Measurements from ENCODE around the gene KRT32. TPM values are rescaled to one million over a fixed set of nuclear protein-coding genes. Genes with fewer than 3 reads are reported as not detected.
"Not testable (repeated sequence)": the region's sequence is repeated elsewhere in the genome, so short reads cannot be mapped to it uniquely, and the experiment has no call there.

The KRT32 gene
- total RNA-seq, 2 donors from 2014 or later: not detected

GRCh38 chr17:41424111-41424635 is 43.0 kb downstream of the KRT32 start, which contains the start of gene KRT37:
Gene KRT37 (minus strand): TSS chr17:41424585. CDS start chr17:41424523, 62 bp downstream.
- H3K4me3 Mint-ChIP-seq: no peak within 1 kb of the TSS
- no peak for ATAC-seq (replicated peaks in 1 of 2)
- DNase-seq: no peak
- no peaks in the 10 kb centered on the region for H3K36me3 Mint-ChIP-seq (ENCODE audit: insufficient read depth in 2 of 2)
- no peaks in the 10 kb centered on the region for H3K4me1 Mint-ChIP-seq (ENCODE audit: low read depth)
- no peak within 1 kb of the TSS for H3K27ac Mint-ChIP-seq
- no peaks in the 10 kb centered on the region for H3K27me3 Mint-ChIP-seq (ENCODE audit: low read depth)
- H3K9me3 Mint-ChIP-seq: no peaks in the 10 kb centered on the region

DNA sequence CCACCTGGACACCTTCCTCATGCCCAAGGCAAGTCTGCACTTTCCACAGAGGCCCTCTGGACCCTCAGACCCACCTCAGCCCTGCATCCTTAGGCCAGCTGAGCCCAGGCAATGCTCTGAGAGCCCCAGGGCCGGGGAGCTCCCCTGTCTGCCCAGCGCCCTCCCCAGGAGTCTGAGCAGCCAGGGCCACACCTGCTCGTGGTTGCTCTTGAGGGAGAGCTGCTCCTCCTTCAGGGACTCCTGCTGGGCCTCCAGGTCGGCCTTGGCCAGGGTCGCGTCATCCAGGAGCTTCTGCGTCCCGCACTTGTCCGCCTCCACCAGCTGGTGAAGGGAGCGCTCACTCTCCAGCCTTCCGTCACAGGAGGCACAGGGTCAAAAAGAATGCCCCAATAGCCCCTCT is 44.6 kb downstream of the KRT32 start:
- not testable (repeated sequence) for DNase-seq; H3K36me3 Mint-ChIP-seq (ENCODE audit: insufficient read depth in 2 of 2); H3K27me3 Mint-ChIP-seq (ENCODE audit: low read depth); H3K27ac Mint-ChIP-seq; ATAC-seq (replicated peaks in 1 of 2); H3K4me1 Mint-ChIP-seq (ENCODE audit: low read depth); H3K9me3 Mint-ChIP-seq; H3K4me3 Mint-ChIP-seq

DNA sequence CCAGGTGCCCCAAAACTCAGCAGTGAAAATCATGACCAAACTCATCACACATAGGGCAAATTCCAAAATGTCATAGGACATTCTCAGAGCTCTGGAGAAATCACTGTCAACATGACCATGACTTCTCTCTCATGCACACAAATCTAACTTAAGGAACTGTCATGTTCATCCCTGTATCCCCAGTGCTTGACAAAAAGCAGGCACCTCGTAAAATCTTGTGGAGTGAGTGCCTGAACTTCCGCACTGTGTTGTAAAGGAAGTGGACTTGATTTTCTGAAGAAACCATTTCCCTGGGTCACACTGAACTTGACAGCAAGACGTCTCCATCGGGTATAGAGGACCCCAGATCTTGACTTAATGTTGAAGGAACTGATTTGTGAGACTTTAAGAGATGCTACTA is 45.6 kb downstream of the KRT32 start:
- ATAC-seq (replicated peaks in 1 of 2) (no peak), DNase-seq (no peak)
- no peak overlapping the region for H3K4me3 Mint-ChIP-seq
- H3K4me1 Mint-ChIP-seq (ENCODE audit: low read depth): no peaks in the 10 kb centered on the region
- no peaks in the 10 kb centered on the region for H3K36me3 Mint-ChIP-seq (ENCODE audit: insufficient read depth in 2 of 2)
- no peaks in the 10 kb centered on the region for H3K9me3 Mint-ChIP-seq
- H3K27me3 Mint-ChIP-seq (ENCODE audit: low read depth): no peaks in the 10 kb centered on the region
- no peak overlapping the region for H3K27ac Mint-ChIP-seq

DNA sequence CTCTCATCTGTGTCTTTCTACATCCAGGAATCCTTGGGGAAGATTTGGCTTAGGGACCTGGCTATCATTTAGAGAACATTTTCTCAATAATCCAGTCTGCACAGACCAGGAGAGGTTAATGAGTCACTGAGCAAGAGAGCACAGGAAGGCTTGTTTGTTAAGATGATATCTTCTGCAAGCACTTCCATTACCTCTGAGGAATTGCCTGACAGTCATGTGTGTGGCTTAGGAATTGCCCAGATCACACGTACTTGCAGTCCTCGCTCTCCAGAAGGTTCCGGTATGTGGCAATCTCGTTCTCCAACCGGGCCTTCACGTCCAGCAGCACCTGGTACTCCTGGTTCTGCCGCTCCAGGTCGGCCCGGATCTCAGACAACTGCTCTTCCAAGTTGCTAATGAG is 46.1 kb downstream of the KRT32 start:
- ATAC-seq (replicated peaks in 1 of 2): no peak
- H3K27me3 Mint-ChIP-seq (ENCODE audit: low read depth): no peaks in the 10 kb centered on the region
- no peaks in the 10 kb centered on the region for H3K4me1 Mint-ChIP-seq (ENCODE audit: low read depth)
- no peaks in the 10 kb centered on the region for H3K36me3 Mint-ChIP-seq (ENCODE audit: insufficient read depth in 2 of 2)
- no peaks in the 10 kb centered on the region for H3K9me3 Mint-ChIP-seq
- DNase-seq: no peak
- H3K27ac Mint-ChIP-seq: no peak overlapping the region
- H3K4me3 Mint-ChIP-seq: no peak overlapping the region

- Mint-ChIP-seq H3K4me3 (no peak overlapping the region), H3K27me3 (ENCODE audit: low read depth) (no peaks in the 10 kb centered on the region), H3K36me3 (ENCODE audit: insufficient read depth in 2 of 2) (no peaks in the 10 kb centered on the region), H3K27ac (no peak overlapping the region), H3K9me3 (no peaks in the 10 kb centered on the region), H3K4me1 (ENCODE audit: low read depth) (no peaks in the 10 kb centered on the region)
- no peak for DNase-seq
- ATAC-seq (replicated peaks in 1 of 2): no peak
Measured at GRCh38 chr17:41420134-41420533, 47.1 kb downstream of the KRT32 start.

DNA sequence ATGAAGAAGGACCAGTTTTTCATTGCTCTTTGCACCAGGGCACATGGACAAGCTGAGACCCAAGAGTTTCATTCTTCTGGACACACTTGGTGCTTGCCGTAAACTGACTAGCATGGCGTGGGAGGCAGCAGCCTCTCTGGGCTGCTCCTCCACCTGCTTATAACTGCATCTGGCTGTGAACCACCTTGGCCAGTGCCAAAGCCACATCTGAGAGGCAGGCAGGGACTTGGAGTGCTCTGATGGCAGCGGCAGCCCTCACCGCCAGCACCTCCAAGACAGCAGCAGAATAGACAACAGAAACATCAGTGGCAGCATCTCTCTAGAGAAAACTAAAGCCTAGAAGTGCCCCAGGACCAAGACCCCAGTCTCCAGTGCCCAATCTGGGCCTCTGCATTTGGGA is 47.5 kb downstream of the KRT32 start:
- Mint-ChIP-seq H3K9me3 (no peaks in the 10 kb centered on the region), H3K4me3 (no peak overlapping the region), H3K36me3 (ENCODE audit: insufficient read depth in 2 of 2) (no peaks in the 10 kb centered on the region), H3K27ac (no peak overlapping the region), H3K4me1 (ENCODE audit: low read depth) (no peaks in the 10 kb centered on the region), H3K27me3 (ENCODE audit: low read depth) (no peaks in the 10 kb centered on the region)
- no peak for ATAC-seq (replicated peaks in 1 of 2)
- no peak for DNase-seq

GRCh38 chr17:41418116-41418860 is 48.9 kb downstream of the KRT32 start:
- no peak for DNase-seq
- no peaks in the 10 kb centered on the region for H3K4me1 Mint-ChIP-seq (ENCODE audit: low read depth)
- no peak overlapping the region for H3K4me3 Mint-ChIP-seq
- H3K27me3 Mint-ChIP-seq (ENCODE audit: low read depth): no peaks in the 10 kb centered on the region
- no peak overlapping the region for H3K27ac Mint-ChIP-seq
- no peaks in the 10 kb centered on the region for H3K36me3 Mint-ChIP-seq (ENCODE audit: insufficient read depth in 2 of 2)
- H3K9me3 Mint-ChIP-seq: no peaks in the 10 kb centered on the region
- ATAC-seq (replicated peaks in 1 of 2): no peak

- Mint-ChIP-seq H3K27me3 (ENCODE audit: low read depth) (no peaks in the 10 kb centered on the region), H3K27ac (no peak overlapping the region), H3K9me3 (no peaks in the 10 kb centered on the region), H3K4me3 (no peak overlapping the region), H3K36me3 (ENCODE audit: insufficient read depth in 2 of 2) (no peaks in the 10 kb centered on the region), H3K4me1 (ENCODE audit: low read depth) (no peaks in the 10 kb centered on the region)
- ATAC-seq (replicated peaks in 1 of 2): peak in 1 of 2 donors; percentile 43
- DNase-seq: no peak
Measured at GRCh38 chr17:41417576-41418015, 49.6 kb downstream of the KRT32 start.

DNA sequence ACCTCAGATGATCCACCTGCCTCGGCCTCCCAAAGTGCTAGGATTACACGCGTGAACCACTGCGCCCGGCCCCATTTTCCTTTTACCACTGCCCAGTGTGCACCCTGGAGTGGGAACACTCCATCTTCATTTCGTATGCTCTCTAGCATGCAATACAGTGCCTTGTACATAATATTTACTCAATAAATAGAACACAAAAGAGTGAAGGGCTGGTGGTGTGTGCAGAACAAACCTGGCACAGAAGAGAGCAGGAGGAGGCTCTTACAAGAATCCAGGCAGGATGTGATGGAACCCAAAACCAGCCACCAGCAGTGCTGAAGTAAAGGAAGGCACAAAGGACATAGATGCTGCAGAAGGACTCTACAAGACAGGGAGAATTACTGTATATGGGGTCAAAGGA is 50.1 kb downstream of the KRT32 start:
- no peak overlapping the region for H3K4me3 Mint-ChIP-seq
- no peaks in the 10 kb centered on the region for H3K9me3 Mint-ChIP-seq
- no peak overlapping the region for H3K27ac Mint-ChIP-seq
- no peaks in the 10 kb centered on the region for H3K27me3 Mint-ChIP-seq (ENCODE audit: low read depth)
- H3K36me3 Mint-ChIP-seq (ENCODE audit: insufficient read depth in 2 of 2): no peaks in the 10 kb centered on the region
- no peaks in the 10 kb centered on the region for H3K4me1 Mint-ChIP-seq (ENCODE audit: low read depth)
- no peak for DNase-seq
- no peak for ATAC-seq (replicated peaks in 1 of 2)

DNA sequence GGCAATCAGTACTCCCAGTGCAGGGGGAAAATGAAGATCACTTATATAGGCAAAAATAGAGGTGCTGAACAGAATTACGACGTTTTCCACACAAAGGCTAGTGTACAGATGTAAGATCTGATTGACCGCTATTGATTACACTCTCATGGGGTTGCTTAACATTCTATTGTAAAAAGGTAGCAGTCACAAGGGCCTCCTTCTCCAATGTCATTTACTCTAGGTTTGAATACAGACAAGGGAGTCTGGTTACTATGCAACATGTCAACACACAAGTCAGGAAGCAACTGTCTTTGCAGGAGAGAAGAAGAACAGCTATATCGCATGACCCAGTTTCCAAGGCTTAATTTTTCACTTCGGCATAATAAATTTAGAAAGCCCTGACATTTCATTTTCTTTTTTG is 50.7 kb downstream of the KRT32 start:
- no peaks in the 10 kb centered on the region for H3K9me3 Mint-ChIP-seq
- no peaks in the 10 kb centered on the region for H3K36me3 Mint-ChIP-seq (ENCODE audit: insufficient read depth in 2 of 2)
- ATAC-seq (replicated peaks in 1 of 2) (no peak), DNase-seq (no peak)
- H3K4me3 Mint-ChIP-seq: no peak overlapping the region
- no peaks in the 10 kb centered on the region for H3K27me3 Mint-ChIP-seq (ENCODE audit: low read depth)
- H3K4me1 Mint-ChIP-seq (ENCODE audit: low read depth): no peaks in the 10 kb centered on the region
- H3K27ac Mint-ChIP-seq: no peak overlapping the region

DNA sequence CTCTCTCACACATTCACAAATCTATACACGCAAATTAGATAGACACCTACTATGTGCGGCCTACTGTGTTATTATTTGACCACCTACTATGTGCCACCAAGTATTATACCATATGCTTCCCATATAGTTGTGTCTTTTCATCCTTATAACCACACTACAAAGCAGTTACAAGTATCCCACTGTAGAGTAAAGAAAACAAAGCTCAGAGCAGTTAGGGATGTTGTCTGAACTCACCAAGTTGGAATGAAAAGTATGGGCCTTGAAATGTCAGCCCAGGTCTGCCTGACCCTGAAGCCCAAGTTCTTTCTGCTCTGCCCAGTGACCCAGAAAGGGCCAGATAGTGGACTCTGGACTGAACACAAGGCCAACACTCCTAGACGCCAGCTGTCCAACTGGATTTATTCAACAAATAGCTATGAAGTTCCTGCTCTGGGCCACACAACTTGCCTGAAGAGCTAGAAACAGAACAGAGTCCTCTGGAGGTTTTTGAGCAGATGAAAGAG is 51.3 kb downstream of the KRT32 start:
- no peaks in the 10 kb centered on the region for H3K9me3 Mint-ChIP-seq
- H3K27me3 Mint-ChIP-seq (ENCODE audit: low read depth): no peaks in the 10 kb centered on the region
- no peak overlapping the region for H3K4me3 Mint-ChIP-seq
- no peaks in the 10 kb centered on the region for H3K4me1 Mint-ChIP-seq (ENCODE audit: low read depth)
- ATAC-seq (replicated peaks in 1 of 2) (no peak), DNase-seq (no peak)
- no peak overlapping the region for H3K27ac Mint-ChIP-seq
- H3K36me3 Mint-ChIP-seq (ENCODE audit: insufficient read depth in 2 of 2): no peaks in the 10 kb centered on the region

- no peak for ATAC-seq (replicated peaks in 1 of 2)
- no peaks in the 10 kb centered on the region for H3K4me1 Mint-ChIP-seq (ENCODE audit: low read depth)
- no peak overlapping the region for H3K27ac Mint-ChIP-seq
- H3K27me3 Mint-ChIP-seq (ENCODE audit: low read depth): no peaks in the 10 kb centered on the region
- H3K9me3 Mint-ChIP-seq: no peaks in the 10 kb centered on the region
- no peak overlapping the region for H3K4me3 Mint-ChIP-seq
- H3K36me3 Mint-ChIP-seq (ENCODE audit: insufficient read depth in 2 of 2): no peaks in the 10 kb centered on the region
- no peak for DNase-seq
Measured at GRCh38 chr17:41415411-41415810, 51.8 kb downstream of the KRT32 start.

GRCh38 chr17:41413982-41414381 is 53.2 kb downstream of the KRT32 start:
- Mint-ChIP-seq H3K4me3 (no peak overlapping the region), H3K4me1 (ENCODE audit: low read depth) (peaks cover 2% of the 10 kb centered on the region), H3K36me3 (ENCODE audit: insufficient read depth in 2 of 2) (no peaks in the 10 kb centered on the region), H3K27ac (no peak overlapping the region), H3K9me3 (no peaks in the 10 kb centered on the region), H3K27me3 (ENCODE audit: low read depth) (no peaks in the 10 kb centered on the region)
- ATAC-seq (replicated peaks in 1 of 2) (no peak), DNase-seq (no peak)

Measured in activated T-cell treated with anti-CD3 and anti-CD28 coated beads, Interleukin-2, amount 50 U/mL, for 72 hours (primary cell).